ENCODE measurements around the gene KCNK3. TPM values are rescaled to one million over a fixed set of nuclear protein-coding genes. Genes with fewer than 3 reads are reported as not detected.
"Not testable (repeated sequence)": the region's sequence is repeated elsewhere in the genome, so short reads cannot be mapped to it uniquely, and the experiment has no call there.

Gene KCNK3
- total and polyA plus RNA-seq, 2 donors (not counting 3 experiments of a cell fraction or from before 2014, with no cell fraction given) = not detected

GRCh38 chr2:26760991-26761390 is 68.5 kb downstream of the KCNK3 start:
- Histone ChIP-seq H3K79me2 (ENCODE audit: control insufficient read depth, insufficient read depth, low read length) (peaks cover 18% of the 10 kb centered on the region), H3K4me1 (ENCODE audit: control insufficient read depth, extremely low read depth, insufficient read depth, low read length) (peaks cover 32% of the 10 kb centered on the region)
- dilution Hi-C loops (cut with MboI; ENCODE audit: extremely low pct_ligation_motif_present, low sequenced_read_pairs); H3K9me3 ChIP-seq (replicated peaks; ENCODE audit: control insufficient read depth, insufficient read depth, low read length); H4K20me1 ChIP-seq (replicated peaks; ENCODE audit: control insufficient read depth, extremely low read depth, insufficient read depth, low read length); H3K4me3 ChIP-seq (replicated peaks in 1 of 3; ENCODE audit: insufficient read depth in 1 of 3, low read depth in 1 of 3, low read length in 3 of 3); H3K4me2 ChIP-seq (ENCODE audit: insufficient read depth, low read length); CTCF ChIA-PET; H2AFZ ChIP-seq (ENCODE audit: low read depth, low read length); H3K9me1 ChIP-seq (replicated peaks; ENCODE audit: control insufficient read depth, extremely low read depth, insufficient read depth, low read length); POLR2A ChIA-PET; H3K27me3 ChIP-seq (ENCODE audit: control insufficient read depth in 2 of 2, insufficient read depth in 2 of 2, low read length in 2 of 2); DNase-seq (ENCODE audit: low read depth, low spot score); BruUV-seq (replicated peaks); H3K36me3 ChIP-seq (ENCODE audit: control insufficient read depth in 2 of 2, extremely low read depth in 1 of 2, insufficient read depth in 2 of 2, low read length in 2 of 2); FAIRE-seq; intact Hi-C loops (cut with micrococcal nuclease); H3K27ac ChIP-seq (ENCODE audit: insufficient read depth, low read depth, low read length); H3K9ac ChIP-seq (replicated peaks; ENCODE audit: extremely low read depth, insufficient read depth, low read length): not testable (repeated sequence)

GRCh38 chr2:26763019-26763418 is 70.5 kb downstream of the KCNK3 start:
- H3K9me1 ChIP-seq (replicated peaks; ENCODE audit: control insufficient read depth, extremely low read depth, insufficient read depth, low read length) = no peaks in the 10 kb centered on the region
- no peak for FAIRE-seq
- BruUV-seq (replicated peaks) = no TSS peak
- no peaks in the 10 kb centered on the region for H3K9me3 ChIP-seq (replicated peaks; ENCODE audit: control insufficient read depth, insufficient read depth, low read length)
- no peak overlapping the region for H3K9ac ChIP-seq (replicated peaks; ENCODE audit: extremely low read depth, insufficient read depth, low read length)
- peaks cover 0 to under 1% of the 10 kb centered on the region in 2 experiments for H3K36me3 ChIP-seq (ENCODE audit: control insufficient read depth in 2 of 2, extremely low read depth in 1 of 2, insufficient read depth in 2 of 2, low read length in 2 of 2)
- dilution Hi-C loops (cut with MboI; ENCODE audit: extremely low pct_ligation_motif_present, low sequenced_read_pairs) (no loop called here), intact Hi-C loops (cut with micrococcal nuclease) (no loop called here)
- ChIA-PET POLR2A (no interaction called here), CTCF (no interaction called here)
- H3K4me2 ChIP-seq (ENCODE audit: insufficient read depth, low read length) = no peak overlapping the region
- no peak overlapping the region for H3K4me3 ChIP-seq (replicated peaks in 1 of 3; ENCODE audit: insufficient read depth in 1 of 3, low read depth in 1 of 3, low read length in 3 of 3)
- peaks cover 19% of the 10 kb centered on the region for H3K4me1 ChIP-seq (ENCODE audit: control insufficient read depth, extremely low read depth, insufficient read depth, low read length)
- no peak for DNase-seq (ENCODE audit: low read depth, low spot score)
- no peaks in the 10 kb centered on the region for H4K20me1 ChIP-seq (replicated peaks; ENCODE audit: control insufficient read depth, extremely low read depth, insufficient read depth, low read length)
- no peak overlapping the region for H2AFZ ChIP-seq (ENCODE audit: low read depth, low read length)
- H3K27ac ChIP-seq (ENCODE audit: insufficient read depth, low read depth, low read length) = no peak overlapping the region
- H3K79me2 ChIP-seq (ENCODE audit: control insufficient read depth, insufficient read depth, low read length) = peaks cover 35% of the 10 kb centered on the region
- no peak for TF ChIP-seq CTCF (IDR thresholded peaks at IDR 0.05; ENCODE audit: extremely low read depth in 1 of 2, insufficient read depth in 1 of 2, low read depth in 1 of 2, low read length in 2 of 2)
- no peaks in the 10 kb centered on the region for H3K27me3 ChIP-seq (ENCODE audit: control insufficient read depth in 2 of 2, insufficient read depth in 2 of 2, low read length in 2 of 2)

Data from endothelial cell of umbilical vein (primary cell).